NCI-H2107 treated with DMSO at 0.1 percent for 48 hours (cell line): ENCODE data around the gene BTBD9.

Experiments
- DNase-seq: peaks from one replicate; lab custom pipeline; 2025; ENCODE audit not compliant: unreplicated experiment; lab: John Stamatoyannopoulos, UW

The BTBD9 gene

DNA sequence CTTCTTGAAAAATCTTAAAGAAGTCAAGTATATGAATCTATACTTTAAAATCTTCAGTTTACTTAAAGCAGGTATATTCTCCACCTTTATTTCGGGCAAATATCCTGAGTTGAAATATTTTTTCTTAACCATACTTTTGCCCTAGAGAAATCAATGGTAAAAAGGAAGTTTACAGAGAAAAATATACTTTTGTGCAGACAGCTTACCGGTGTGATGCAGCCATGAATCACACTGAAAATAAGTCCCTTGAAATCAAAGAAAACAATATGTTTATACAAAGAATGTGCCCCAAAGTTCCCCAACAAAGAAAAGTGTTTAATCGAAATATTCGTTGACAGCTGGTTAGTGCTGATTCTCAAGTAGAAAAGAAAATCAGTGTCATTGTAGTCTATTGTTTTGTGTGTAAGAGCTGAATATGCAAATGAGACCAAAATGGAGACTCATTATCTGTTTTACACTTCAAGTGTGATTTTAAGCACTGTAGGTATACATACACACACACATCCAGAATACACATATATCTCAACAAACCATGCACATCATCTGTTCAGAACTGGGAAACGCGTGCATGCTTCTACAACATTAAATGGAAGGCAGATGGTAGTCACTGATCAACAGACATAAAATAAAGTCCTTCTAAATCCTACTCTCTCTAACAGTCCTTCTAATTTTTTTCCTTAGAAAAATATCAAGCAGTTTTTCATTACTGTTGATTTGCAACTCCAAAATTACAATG is 73.3 kb downstream of the BTBD9 start:
- no peak for DNase-seq

DNA sequence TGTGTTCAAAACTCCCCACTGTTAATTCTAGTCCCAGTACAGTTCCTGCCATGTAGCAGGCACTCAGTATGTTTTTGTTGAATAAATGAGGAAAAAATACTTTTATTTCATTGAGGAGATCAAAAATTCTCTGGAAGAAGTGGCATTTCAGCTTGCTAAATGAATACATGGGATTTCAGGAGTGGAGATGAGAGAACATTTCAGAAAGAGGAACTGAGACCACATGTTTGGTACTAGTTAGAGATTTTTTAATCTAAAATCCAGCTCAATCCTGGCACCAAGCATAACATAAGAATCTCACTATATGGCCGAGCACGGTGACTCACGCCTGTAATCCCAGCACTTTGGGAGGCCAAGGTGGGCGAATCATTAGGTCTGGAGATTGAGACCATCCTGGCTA is 75.4 kb downstream of the BTBD9 start:
- no peak for DNase-seq

DNA sequence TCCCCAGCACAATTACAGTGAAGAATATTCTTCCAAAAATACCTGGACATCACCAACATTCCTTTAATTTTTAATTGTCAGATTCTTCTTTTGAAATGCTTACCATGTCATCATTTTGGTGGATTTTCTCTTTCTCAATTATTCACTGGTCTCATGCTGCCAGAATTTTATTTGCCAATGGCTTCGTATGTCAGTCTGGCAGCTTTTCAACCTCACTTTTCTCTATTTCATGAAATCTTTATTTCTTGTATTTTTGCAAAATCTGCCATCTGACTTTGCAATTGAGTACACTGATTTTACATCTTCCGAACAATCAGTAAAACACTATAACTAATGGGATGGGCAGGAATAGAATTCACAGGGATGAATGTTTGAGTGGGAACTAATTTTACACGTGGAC is 84.1 kb downstream of the BTBD9 start:
- DNase-seq = no peak

DNA sequence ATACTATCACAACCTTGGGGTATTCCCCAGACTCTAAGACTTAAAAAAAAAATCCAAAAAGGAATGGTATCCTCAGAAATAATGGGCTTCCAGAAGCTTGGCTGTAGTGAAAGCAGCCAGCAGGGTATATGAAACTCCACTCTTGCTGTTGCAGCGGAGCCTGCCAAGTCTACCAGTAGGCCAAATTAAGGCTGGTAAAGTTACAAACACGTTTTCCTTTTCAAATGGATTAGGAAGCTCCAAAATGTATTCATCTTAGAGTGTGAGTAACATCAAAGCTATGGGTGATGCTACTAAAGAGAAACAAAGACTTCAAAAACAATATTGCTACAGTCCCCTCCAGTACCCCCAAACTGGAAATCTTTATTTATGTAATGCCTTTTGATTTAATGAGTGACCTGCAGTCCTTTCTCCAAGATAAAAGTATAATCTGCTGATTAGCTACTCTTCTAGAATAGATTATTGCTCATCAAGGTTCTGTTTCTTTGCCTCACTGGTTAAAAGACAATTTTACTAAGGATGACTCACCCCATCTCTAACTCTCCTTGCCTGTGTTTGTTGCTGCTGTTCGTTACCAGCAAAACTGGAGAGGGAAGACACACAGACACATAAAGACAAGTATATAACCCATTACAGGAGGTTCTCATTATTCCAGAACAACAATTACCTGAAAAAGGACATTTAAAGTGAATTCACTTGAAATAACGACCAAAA is 84.9 kb downstream of the BTBD9 start:
- no peak for DNase-seq

DNA sequence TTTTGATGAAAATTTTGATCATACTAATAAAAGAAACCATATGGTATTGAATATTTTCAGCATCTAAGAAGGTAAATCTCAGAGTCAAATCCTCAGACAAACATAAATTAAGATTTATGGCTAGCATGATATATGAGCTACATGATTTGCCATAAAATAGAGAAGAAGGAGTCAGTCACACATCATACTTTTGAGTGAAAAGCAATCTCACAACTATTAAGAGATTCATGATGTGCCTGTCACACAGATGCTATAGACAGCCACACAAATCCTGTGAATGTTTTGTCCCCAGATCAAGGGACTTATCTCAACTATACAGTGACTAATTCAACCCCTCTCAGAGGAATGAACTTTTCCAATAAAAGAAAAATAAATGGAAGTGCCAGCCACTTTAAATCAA is 85.7 kb downstream of the BTBD9 start:
- no peak for DNase-seq

DNA sequence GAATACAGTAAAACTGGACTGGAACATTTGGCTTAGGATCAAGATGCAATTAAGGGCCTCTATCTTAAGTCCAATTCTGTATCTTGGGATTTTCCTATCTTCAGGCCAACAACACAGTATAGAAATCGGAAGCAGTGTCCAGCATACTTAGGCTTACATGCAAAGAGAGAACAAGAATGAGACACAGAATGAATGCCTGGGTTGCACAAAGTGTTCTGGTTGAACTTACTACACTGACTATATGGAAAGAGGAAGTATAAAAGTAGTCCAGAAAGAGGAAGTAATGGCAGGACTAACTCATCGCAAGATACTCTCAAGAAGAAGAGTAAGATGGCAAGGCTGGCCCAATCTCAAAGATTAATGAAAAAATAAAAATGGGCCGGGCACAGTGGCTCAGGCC is 87.6 kb downstream of the BTBD9 start:
- DNase-seq = no peak

DNA sequence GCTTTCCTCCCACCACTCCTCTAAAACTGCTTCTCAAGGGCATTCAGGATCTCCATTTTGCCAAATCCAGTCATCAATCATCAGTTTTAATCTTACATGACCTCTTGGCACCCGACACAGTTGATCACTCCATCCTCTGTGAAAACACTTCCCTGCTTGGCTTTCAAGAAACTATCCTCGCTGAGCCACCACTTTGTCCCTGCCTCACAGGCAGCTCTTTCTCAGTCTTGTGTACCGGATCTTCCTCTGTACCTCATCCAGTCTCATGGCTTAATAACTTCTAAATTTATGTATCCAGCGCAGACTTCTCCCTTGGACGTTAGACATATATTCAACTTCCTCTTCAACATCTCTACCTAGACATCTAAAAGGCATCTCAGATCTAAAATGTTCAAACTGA is 89.9 kb downstream of the BTBD9 start:
- DNase-seq = no peak

DNA sequence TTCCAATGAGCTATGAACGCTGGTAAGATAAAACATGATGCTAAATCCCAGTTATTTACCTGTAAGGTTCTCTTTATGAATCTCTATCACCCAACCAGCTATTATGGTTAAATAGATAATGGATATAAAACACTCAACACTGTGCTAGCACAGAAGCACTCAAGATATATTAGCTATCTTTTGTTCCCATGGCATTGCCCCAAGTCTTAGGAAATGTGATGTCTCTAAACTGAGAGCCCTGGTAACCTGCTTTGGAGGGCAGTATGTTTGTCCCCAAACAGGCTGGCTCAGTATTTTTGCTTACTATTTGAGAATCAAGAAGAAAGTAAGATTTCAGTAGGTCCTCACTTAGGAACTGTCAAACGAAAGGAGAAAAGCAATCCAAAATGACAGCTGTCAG is 90.5 kb downstream of the BTBD9 start:
- no peak for DNase-seq

DNA sequence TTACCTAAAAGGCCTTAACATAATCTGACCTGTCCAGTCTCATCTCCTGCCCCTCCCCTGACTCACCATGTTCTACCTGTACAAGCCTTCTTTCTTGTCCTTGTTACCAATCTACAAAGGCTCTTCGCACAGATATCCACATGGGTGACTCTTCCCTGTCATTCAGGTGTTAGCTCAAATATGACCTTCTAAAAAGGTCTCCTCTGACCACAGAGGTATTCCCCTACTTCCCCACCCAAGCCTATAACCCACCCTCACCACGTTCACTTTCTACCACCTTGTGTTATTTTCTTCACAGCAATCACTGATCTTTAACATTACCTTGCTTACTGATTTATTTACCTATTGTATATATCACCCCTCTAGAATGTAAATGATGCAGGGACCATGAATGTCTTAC is 96.7 kb downstream of the BTBD9 start:
- no peak for DNase-seq

DNA sequence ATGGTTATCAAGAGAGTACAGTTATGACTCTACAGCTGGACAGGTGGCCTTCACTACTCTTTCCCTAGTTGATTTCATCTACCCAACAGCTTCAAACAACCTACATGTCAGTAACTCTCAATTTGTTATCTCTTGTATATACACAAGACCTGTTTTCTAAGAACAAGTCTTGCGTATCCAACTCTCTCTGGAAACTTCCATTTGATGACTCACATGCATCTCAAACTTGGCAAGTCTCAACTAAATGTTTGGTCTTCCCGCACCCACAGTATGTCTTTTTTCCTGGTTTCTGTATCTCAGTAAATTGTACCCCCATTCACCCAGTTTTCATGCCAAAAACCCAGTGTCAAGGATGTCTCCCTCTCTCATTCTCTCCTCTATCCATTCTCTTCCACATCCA is 97.7 kb downstream of the BTBD9 start:
- DNase-seq = no peak

DNA sequence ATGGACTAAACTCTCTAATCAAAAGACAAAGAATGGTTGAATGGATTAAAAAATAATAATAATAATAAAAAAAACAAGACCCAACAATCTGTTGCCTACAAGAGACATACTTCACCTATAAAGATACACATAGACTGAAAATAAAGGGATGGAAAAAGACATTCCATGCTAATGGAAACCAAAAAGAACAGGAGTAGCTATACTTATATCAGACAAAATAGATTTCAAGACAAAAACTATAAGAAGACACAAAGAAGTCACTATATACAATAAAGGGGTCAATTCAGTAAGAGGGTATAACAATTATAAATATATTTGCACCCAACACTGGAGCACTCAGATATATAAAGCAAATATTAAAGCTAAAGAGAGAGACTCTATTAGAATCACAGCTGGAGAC is 106.7 kb downstream of the BTBD9 start:
- DNase-seq = no peak

DNA sequence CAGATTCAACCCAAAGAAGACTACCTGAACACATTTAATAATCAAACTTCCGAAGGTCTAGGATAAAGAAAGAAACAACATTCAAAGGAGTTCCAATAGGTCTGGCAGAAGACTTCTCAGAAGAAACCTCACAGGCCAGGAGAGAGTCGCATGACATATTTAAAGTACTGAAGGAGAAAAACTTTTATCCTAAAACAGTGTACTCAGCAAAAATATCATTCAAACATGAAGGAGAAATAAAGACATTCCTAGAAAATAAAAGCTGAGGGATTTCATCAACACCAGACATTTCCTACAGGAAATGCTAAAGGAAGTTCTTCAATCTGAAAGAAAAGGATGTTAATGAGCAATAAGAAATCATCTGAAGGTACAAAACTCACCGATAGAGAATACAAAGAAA is 108.6 kb downstream of the BTBD9 start:
- DNase-seq = no peak

DNA sequence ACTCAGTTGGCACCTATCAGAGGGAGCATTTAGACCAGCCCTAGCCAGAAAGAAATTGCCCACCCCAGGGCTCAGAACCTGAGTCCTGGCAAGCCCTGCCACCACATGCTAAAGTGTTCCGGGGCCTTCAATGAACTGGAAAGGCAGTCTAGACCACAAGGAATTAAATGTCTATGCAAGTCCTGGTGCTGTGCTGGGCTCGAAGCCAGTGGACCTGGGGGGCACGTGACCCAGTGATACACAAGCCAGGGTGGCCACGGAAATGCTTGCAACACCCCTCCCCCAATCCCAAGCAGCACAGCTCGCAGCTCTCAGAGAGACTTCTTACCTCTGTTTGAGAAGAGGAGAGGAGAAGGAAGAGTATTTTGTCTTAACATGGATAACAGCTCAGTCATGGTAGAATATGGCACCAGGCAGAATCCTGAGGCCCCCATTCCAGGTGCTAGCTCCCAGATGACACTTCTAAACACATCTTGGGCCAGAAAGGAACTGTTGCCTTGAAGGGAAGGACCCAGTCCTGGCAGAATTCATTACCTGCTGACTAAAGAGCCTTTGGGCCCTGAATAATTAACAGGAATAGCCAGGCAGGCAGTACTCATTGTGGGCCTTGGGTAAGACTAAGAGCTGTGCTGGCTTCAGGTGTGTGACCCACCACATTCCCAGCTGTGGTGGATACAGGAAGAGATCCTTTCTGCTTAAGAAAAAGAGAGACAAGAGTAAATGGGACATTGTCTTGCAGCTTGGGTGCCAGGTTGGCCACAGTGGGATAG is 111.3 kb downstream of the BTBD9 start:
- no peak for DNase-seq

DNA sequence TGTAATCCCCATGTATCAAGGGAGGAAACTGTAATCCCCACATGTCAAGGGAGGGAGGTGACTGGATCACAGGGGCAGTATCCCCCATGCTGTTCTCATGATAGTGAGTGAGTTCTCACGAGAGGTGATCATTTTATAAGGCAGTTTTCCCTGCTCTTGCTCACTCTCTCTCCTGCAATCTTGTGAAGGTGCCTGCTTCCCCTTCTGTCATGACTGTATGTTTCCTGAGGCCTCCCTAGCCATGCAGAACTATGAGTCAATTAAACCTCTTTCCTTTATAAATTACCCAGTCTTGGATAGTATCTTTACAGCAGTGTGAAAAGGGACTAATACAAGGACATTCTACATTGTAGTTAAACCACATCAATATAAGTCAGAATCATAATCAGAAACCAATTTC is 112.4 kb downstream of the BTBD9 start:
- no peak for DNase-seq

DNA sequence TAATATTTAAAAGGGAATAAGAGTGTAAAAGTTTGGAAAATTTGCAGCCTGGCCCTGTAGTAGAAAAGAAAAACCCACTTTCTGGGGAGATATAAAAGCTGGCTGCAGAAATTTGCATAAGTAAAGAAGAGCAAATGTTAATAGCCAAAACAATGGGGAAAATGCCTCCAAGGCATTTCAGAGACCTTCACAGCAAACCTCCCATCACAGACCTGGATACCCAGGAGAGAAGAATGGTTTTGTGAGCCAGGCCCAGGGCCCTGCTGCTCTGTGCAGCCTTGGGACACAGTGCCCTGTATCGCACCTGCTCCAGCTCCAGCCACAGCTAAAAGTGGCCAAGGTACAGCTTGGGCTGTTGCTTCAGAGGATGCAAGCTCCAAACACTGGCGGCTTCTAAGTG is 113.8 kb downstream of the BTBD9 start:
- no peak for DNase-seq

DNA sequence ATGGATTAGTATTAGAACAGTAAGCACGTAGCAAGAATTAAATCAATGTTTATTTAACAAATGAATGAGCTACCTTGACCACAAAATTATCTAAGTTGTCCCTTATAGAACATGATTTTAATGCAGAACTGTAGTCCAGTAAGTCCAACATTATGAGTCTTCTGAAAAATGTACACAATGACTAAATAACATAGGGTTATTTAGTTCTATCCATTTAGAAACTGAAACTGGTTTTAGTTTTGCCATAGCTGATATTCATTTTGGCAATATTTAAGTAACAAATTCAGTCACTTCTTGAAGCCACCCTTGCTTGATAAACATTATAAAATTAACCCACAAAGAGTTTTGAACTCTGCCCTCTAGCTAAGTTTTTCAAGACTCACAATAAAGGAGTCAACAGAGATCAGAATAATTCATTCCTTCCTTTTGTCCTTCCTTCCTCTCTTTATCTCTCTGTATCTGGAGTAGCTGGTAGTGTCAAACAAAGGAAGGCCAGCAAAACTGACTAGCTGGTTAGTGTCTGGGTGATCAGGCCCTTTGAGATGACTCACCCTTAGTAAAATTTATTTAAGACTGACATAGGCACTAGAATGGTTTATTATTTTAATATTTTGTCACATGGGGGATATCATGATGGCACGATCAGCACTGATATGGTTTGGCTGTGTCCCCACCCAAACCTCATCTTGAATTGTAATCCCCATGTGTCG is 115.1 kb downstream of the BTBD9 start:
- no peak for DNase-seq

DNA sequence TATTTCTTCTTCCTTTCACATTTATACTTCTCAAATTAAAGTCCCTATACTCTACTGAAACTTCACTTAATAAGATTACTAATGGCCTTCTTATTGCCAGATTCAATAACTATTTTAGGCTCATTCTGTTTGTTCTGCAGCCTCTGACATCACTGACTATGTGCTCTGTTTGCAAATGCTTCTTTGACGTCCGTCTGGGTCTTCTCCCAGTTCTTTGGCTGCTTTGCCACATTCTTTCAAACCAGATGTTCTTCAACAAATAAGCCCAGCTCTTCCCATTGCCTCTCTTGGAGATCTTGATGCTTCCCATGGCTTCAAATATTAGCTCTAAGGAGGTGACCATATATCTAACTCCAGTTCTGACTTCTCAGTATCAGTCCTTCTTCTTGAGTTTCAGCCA is 117.4 kb downstream of the BTBD9 start:
- no peak for DNase-seq

DNA sequence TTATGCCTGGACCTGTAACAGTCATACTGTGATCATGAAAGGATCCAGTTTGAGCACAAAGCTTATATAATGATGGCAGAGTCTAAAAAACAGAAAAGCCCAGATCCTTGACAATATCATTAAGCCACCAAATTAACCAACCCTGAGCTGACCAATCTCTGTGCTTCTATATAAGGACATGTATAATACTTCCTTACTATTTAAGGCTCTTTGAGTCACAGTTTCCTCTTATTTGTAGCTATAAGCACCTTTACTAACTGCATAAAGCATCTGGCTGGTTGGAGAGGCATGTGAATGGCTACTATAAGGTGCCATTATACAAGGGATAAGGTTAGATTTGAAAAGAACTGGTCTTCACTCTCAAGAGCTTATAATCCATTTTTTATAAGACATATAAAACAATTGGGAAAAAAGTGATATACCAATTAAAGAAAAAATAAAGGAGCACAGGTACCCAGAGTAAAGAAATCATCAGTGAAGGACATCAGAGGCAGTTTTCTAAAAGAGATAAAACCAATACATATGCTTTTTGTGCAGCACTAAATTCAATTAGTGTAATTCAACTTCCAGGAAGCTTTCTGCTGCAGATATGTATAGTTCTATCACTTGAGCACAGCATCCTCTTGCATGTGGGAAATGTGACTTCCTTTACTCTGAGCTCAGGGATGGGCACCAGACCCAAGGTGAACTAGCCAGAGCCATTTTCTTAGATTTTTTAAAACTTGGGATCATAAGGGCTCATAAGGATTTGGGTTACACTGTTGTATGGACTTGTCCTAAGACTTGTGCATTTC is 121.0 kb downstream of the BTBD9 start:
- DNase-seq = no peak

DNA sequence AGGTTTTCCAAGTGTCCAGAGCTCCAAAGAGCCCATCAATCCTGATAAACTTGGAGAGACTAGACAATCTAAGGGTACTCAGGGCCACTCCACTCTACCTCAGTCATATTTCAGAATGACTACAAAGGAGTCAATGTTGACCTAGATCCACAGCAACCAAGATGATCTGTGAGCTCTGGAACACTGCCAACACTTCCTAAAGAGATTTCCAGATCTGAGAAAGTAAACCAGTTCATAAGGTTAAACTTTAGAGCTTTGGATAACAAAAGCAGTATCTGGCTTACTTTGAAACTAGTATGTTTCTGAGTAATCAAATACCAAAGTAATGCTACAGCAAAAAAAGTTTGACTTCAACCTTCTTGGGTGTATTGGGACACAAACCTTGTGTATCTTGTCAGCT is 122.7 kb downstream of the BTBD9 start:
- no peak for DNase-seq

DNA sequence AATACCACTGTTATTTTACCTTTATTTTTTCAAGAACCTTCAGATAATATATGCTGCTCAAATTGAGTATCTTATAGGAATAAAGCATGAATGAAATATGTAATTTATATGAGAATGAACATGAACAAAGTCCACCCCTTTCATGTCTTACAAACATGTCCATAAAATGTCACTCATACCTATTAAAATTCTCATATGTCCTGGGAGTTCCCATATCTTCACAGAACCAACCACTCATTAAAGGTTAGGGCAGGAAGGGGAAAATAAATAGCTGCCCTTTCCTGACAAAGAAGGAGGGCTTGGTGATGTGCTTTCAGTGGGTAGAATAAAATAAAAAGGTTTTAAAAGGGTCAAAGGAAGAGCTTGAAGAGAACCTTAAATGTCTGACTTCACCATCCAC is 125.3 kb downstream of the BTBD9 start:
- DNase-seq = no peak

DNA sequence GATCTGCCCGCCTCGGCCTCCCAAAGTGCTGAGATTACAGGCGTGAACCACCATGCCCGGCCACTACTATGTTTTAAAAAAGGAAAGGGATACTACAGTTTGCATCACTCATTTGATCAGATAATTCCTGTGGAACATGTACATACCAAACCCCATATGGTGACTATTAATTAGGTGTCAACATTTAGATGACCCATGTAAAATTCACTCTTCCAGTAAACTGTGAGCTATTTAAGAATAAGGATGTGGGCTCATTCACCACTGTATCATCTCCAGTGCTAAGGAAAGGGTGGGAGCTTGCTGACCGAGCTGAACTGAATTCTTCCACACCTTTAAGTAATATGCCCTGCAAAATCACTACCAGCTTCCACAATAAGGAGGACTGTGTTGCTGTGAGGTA is 127.5 kb downstream of the BTBD9 start:
- DNase-seq = no peak
